Endothelial cell of umbilical vein (primary cell): ENCODE results near the gene APEH.

Experiments
- POLR2AphosphoS5 ChIP-seq: IDR thresholded peaks from 2 replicates; pipeline ENCODE4 v1.6.1; 2012; ENCODE audit warnings: low read depth, mild to moderate bottlenecking, control low read depth, low read length, moderate library complexity; ENCODE audit not compliant: insufficient read depth
- TF ChIP-seq, protein P1 (sequence below), 2 donors: IDR thresholded peaks; 1 replicate in 1 of 2; 2 replicates in 1 of 2; pipeline ENCODE4 v1.5.1; 2011; ENCODE audit warnings: low read length in 2 of 2, mild to moderate bottlenecking in 2 of 2, moderate library complexity in 2 of 2, control low read depth in 1 of 2, inconsistent platforms in 1 of 2, low read depth in 1 of 2; ENCODE audit not compliant: insufficient read depth in 1 of 2; ENCODE audit errors: extremely low read depth in 1 of 2

GRCh38 chr3:49716691-49717210, 42.6 kb downstream of the APEH start:
- TF ChIP-seq, protein P1, sequence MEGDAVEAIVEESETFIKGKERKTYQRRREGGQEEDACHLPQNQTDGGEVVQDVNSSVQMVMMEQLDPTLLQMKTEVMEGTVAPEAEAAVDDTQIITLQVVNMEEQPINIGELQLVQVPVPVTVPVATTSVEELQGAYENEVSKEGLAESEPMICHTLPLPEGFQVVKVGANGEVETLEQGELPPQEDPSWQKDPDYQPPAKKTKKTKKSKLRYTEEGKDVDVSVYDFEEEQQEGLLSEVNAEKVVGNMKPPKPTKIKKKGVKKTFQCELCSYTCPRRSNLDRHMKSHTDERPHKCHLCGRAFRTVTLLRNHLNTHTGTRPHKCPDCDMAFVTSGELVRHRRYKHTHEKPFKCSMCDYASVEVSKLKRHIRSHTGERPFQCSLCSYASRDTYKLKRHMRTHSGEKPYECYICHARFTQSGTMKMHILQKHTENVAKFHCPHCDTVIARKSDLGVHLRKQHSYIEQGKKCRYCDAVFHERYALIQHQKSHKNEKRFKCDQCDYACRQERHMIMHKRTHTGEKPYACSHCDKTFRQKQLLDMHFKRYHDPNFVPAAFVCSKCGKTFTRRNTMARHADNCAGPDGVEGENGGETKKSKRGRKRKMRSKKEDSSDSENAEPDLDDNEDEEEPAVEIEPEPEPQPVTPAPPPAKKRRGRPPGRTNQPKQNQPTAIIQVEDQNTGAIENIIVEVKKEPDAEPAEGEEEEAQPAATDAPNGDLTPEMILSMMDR (IDR thresholded peaks at IDR 0.05; ENCODE audit: extremely low read depth in 1 of 2, insufficient read depth in 1 of 2, low read depth in 1 of 2, low read length in 2 of 2) = no peak
- TF ChIP-seq POLR2AphosphoS5 = no peak
